Heart left ventricle (tissue), 16 donors: ENCODE measurements around the gene RHOA. TPM values are rescaled to one million over a fixed set of nuclear protein-coding genes. Genes with fewer than 3 reads are reported as not detected.
A peak's percentile ranks its signal among the peaks of the same experiment; 100 is the strongest.

Source experiments
- ATAC-seq, 4 donors: fragments of 200-7000 bp; cut with Tn5 transposase; one replicate each; pipeline ENCODE4 v1.9.1; 2020 to 2022; ENCODE audit warnings: moderate library complexity in 4 of 4, mild to moderate bottlenecking in 3 of 4, moderate number of reproducible peaks in 1 of 4
- DNase-seq, 5 donors: peaks; one replicate each; pipeline ENCODE4 v3.0.0-alpha.2; 2020
- H3K27ac ChIP-seq, 12 donors: fragments of 200-600 bp; sonication (generic) in 4 of 12; one replicate each; pipeline versions ENCODE4 v1.5.0 to v1.8.0; 2016 to 2022; ENCODE audit warnings: mild to moderate bottlenecking in 2 of 12
- H3K27me3 ChIP-seq, 9 donors: fragments of 200-600 bp; sonication (generic) in 2 of 9; one replicate each; pipeline versions ENCODE4 v1.5.1 to v1.8.0; 2016 to 2022; ENCODE audit warnings: mild to moderate bottlenecking in 3 of 9
- H3K36me3 ChIP-seq, 9 donors: fragments of 200-600 bp; sonication (generic) in 2 of 9; one replicate each; pipeline versions ENCODE4 v1.5.0 to v1.8.0; 2018 to 2022; ENCODE audit warnings: mild to moderate bottlenecking in 2 of 9
- H3K4me1 ChIP-seq, 12 donors: fragments of 200-600 bp; sonication (generic) in 4 of 12; one replicate each; pipeline versions ENCODE4 v1.5.0 to v1.8.0; 2016 to 2022; ENCODE audit warnings: mild to moderate bottlenecking in 3 of 12
- H3K4me3 ChIP-seq, 12 donors: fragments of 200-600 bp; sonication (generic) in 4 of 12; one replicate each; pipeline versions ENCODE4 v1.5.0 to v1.8.0; 2017 to 2022; ENCODE audit warnings: mild to moderate bottlenecking in 9 of 12, moderate library complexity in 4 of 12
- H3K9me3 ChIP-seq, 12 donors: fragments of 200-600 bp; sonication (generic) in 4 of 12; one replicate each; pipeline versions ENCODE4 v1.5.0 to v1.8.0; 2016 to 2022; ENCODE audit warnings: mild to moderate bottlenecking in 1 of 12
- CTCF ChIP-seq, 12 donors: fragments of 200-600 bp; sonication (generic) in 4 of 12; IDR thresholded peaks; one replicate each; pipeline versions ENCODE4 v1.5.0 to v1.8.0; 2018 to 2022; ENCODE audit warnings: antibody characterized with exemption in 12 of 12, mild to moderate bottlenecking in 5 of 12
- POLR2A ChIP-seq, 2 donors: fragments of 450-650 bp; IDR thresholded peaks; one replicate each; pipeline ENCODE4 v1.6.1; 2017; ENCODE audit warnings: antibody characterized with exemption in 2 of 2, mild to moderate bottlenecking in 2 of 2, moderate library complexity in 2 of 2
- WGBS, 4 donors: extraction: QIAGEN DNeasy Blood & Tissue Kit in 2 of 4; methylation state at CpG; one replicate each; pipeline versions ENCODE4 v1.1.5 to v1.1.7; 2013 to 2018; 5-methylcytosine and 5-hydroxymethylcytosine counted together
- intact Hi-C, 10 donors: fragments of 100-400 bp; cut with DNase I; formaldehyde crosslinking; loops; one replicate each; pipeline versions ENCODE4 v1.11.1 to v1.14.2; 2022
- polyA plus RNA-seq, 2 donors: library from polyadenylated mRNA; stranded (reverse); fragments of 200-250 nt; gene quantifications; one replicate each; pipeline ENCODE4 v1.2.3, GENCODE V29; 2013
- total RNA-seq, 9 donors: library from RNA; depleted of rRNA in 2 of 9; stranded (reverse); fragments of >200 nt in 2 of 9; fragmentation: NEBNext Ultra II Directional in 3 of 9; extraction: Animal tissue kit (Norgen Biotek cat#: 25700) in 3 of 9; gene quantifications; one replicate each; pipeline versions ENCODE4 v1.1.0 to v1.2.4, GENCODE V29; 2016 to 2023
- donor health status: ischemic (EF 13 %, LVEDD 7.1; RV severe dilation, severe dysfunction).
- donor health status: healthy with polysubstance abuse.
- donor health status: DM: no; HTN: yes; CAD: no.
- donor health status: DM: no; HTN: no; CAD: no.
- donor health status: ischemic (EF 25% LVEDD 6.9; RV normal size, moderate dysfunction).
- donor health status: ischemic (EF 25% LVEDD 5.7; RV mildly dilated, moderate dysfunction).
- donor health status: healthy.
- donor health status: DM: yes; HTN: yes; CAD: no.
- donor health status: ischemic (EF 35%, LVEDD 5.7; RV mildly dilated, moderate dysfunction).
- donor health status: nonischemic (EF 11% LVEDD 7.7; RV severe dilation, severe dysfunction).
- donor health status: DM: yes; HTN: yes; CAD: no.
- donor health status: PGD.
- donor health status: ischemic (EF 29% LVEDD 5.4; RV normal size, mild dysfunction).
- donor health status: nonischemic (EF 23%, LVEDD 6.1; RV moderate dilation, normal function).

The RHOA gene
- total and polyA plus RNA-seq, 11 donors: 106 to 479 (median 291) TPM

GRCh38 chr3:49417516-49418120, 5.8 kb upstream of the RHOA start:
- peak overlapping the region in 10 of 12 donors; percentile 10 to 85 (median 41) for H3K27ac ChIP-seq
- intact Hi-C loops: loop anchor here in 2 of 10 donors (10.0 kb wide), 2 partner anchors 47 to 253 kb away; partner anchors contain the start of gene CCDC71 (in 1 of the 2)
- no peak for TF ChIP-seq CTCF (IDR thresholded peaks at IDR 0.05)
- no peak for TF ChIP-seq POLR2A (IDR thresholded peaks at IDR 0.05)

GRCh38 chr3:49416867-49417266, 5.1 kb upstream of the RHOA start:
- peaks cover 0 to 51% (median 31%) of the 10 kb centered on the region in 9 donors for H3K36me3 ChIP-seq
- ATAC-seq (no peak), DNase-seq (no peak)
- H3K27ac ChIP-seq: peak overlapping the region in 8 of 12 donors; percentile 8 to 85 (median 44)
- H3K4me3 ChIP-seq: peak overlapping the region in 1 of 12 donors; percentile 6
- no peaks in the 10 kb centered on the region for H3K9me3 ChIP-seq
- no peak for TF ChIP-seq CTCF (IDR thresholded peaks at IDR 0.05)
- TF ChIP-seq POLR2A (IDR thresholded peaks at IDR 0.05): no peak
- WGBS, 4 donors: 79 to 96% (median 95%) methylated on average over 2 of the region's 2 CpGs
- intact Hi-C loops: loop anchor here in 2 of 10 donors (10.0 kb wide), 2 partner anchors 48 to 252 kb away; partner anchors contain the start of gene CCDC71 (in 1 of the 2)
- H3K4me1 ChIP-seq: peaks cover 3 to 61% (median 23%) of the 10 kb centered on the region in 12 donors
- no peaks in the 10 kb centered on the region for H3K27me3 ChIP-seq

More at GRCh38 chr3:49417516-49418120, 5.8 kb upstream of the RHOA start:
- ATAC-seq: peak in 2 of 4 donors; percentile 3 to 4
- 64 to 73% (median 69%) methylated on average over 13 of the region's 13 CpGs for WGBS, 4 donors
- no peak for DNase-seq
- Histone ChIP-seq H3K4me1 (peaks cover 3 to 66% (median 24%) of the 10 kb centered on the region in 12 donors), H3K4me3 (no peak overlapping the region), H3K36me3 (peaks cover 0 to 51% (median 31%) of the 10 kb centered on the region in 9 donors), H3K27me3 (no peaks in the 10 kb centered on the region), H3K9me3 (no peaks in the 10 kb centered on the region)

- H3K27ac ChIP-seq: peak overlapping the region in 8 of 12 donors; percentile 5 to 85 (median 28)
- DNase-seq (no peak), ATAC-seq (no peak)
- H3K27me3 ChIP-seq: no peaks in the 10 kb centered on the region
- intact Hi-C loops: loop anchor here in 2 of 10 donors (10.0 kb wide), 2 partner anchors 49 to 251 kb away; partner anchors contain the start of gene CCDC71 (in 1 of the 2)
- H3K9me3 ChIP-seq: no peaks in the 10 kb centered on the region
- peaks cover 3 to 55% (median 22%) of the 10 kb centered on the region in 12 donors for H3K4me1 ChIP-seq
- WGBS, 4 donors: 31 to 47% (median 42%) methylated on average over 3 to 4 of the region's 4 CpGs
- TF ChIP-seq CTCF (IDR thresholded peaks at IDR 0.05) (no peak), POLR2A (IDR thresholded peaks at IDR 0.05) (no peak)
- H3K36me3 ChIP-seq: peaks cover 0 to 51% (median 31%) of the 10 kb centered on the region in 9 donors
- H3K4me3 ChIP-seq: peak overlapping the region in 1 of 12 donors; percentile 6
Observed at GRCh38 chr3:49415931-49416601, 4.3 kb upstream of the RHOA start.

- TF ChIP-seq POLR2A (IDR thresholded peaks at IDR 0.05) (no peak), CTCF (IDR thresholded peaks at IDR 0.05) (no peak)
- intact Hi-C loops: loop anchor here in 7 of 10 donors (5.0 to 10.0 kb wide), 4 partner anchors 50 to 250 kb away; partner anchors contain the start of genes GPX1 (in 5 of the 7), USP4 (in 3 of the 7) and CCDC71 (in 1 of the 7)
- DNase-seq (no peak), ATAC-seq (no peak)
- Histone ChIP-seq H3K27ac (peak overlapping the region in 1 of 12 donors; percentile 85), H3K4me3 (no peak overlapping the region), H3K9me3 (no peaks in the 10 kb centered on the region), H3K27me3 (no peaks in the 10 kb centered on the region), H3K36me3 (peaks cover 0 to 40% (median 27%) of the 10 kb centered on the region in 9 donors), H3K4me1 (peaks cover 3 to 64% (median 30%) of the 10 kb centered on the region in 12 donors)
- 75 to 100% (median 93%) methylated on average over 1 to 2 of the region's 2 CpGs for WGBS, 4 donors
Observed at GRCh38 chr3:49414753-49415152, 3.0 kb upstream of the RHOA start.
